Activated B cell treated with CpG ODN at 0.5 μM for 24 hours (primary cell): ENCODE results near the gene SSR1. TPM values are rescaled to one million over a fixed set of nuclear protein-coding genes. Genes with fewer than 3 reads are reported as not detected.
"Not testable (repeated sequence)": the region's sequence is repeated elsewhere in the genome, so short reads cannot be mapped to it uniquely, and the experiment has no call there.

Experiments used
- ATAC-seq: fragments of 200-7000 bp; cut with Tn5 transposase; one replicate; pipeline ENCODE4 v1.10.0; 2021; ENCODE audit warnings: low read depth, mild to moderate bottlenecking, moderate library complexity
- CTCF ChIA-PET: fragments of 350-600 bp; sonication (Branson Sonifier 250); formaldehyde crosslinking; loops from one replicate; lab custom pipeline; 2021; ENCODE audit warnings: antibody characterized with exemption; lab: Charles Lee
- POLR2A ChIA-PET: fragments of 350-600 bp; sonication (Branson Sonifier 250); formaldehyde crosslinking; loops from one replicate; lab custom pipeline; 2021; ENCODE audit warnings: antibody characterized with exemption; lab: Charles Lee
- DNase-seq: peaks from one replicate; pipeline ENCODE4 v3.0.0; 2022
- H3K27ac Mint-ChIP-seq: one replicate; pipeline ENCODE4 v1.8.0; 2020; ENCODE audit warnings: mixed read lengths
- H3K27me3 Mint-ChIP-seq: one replicate; pipeline ENCODE4 v1.8.0; 2021; ENCODE audit warnings: mixed read lengths
- H3K36me3 Mint-ChIP-seq: one replicate; pipeline ENCODE4 v1.8.0; 2021; ENCODE audit warnings: low read depth, mixed read lengths
- H3K4me1 Mint-ChIP-seq: one replicate; pipeline ENCODE4 v1.8.0; 2021; ENCODE audit warnings: mixed read lengths
- H3K4me3 Mint-ChIP-seq: one replicate; pipeline ENCODE4 v1.8.0; 2020; ENCODE audit warnings: mild to moderate bottlenecking, mixed read lengths
- H3K9me3 Mint-ChIP-seq: one replicate; pipeline ENCODE4 v1.8.0; 2020; ENCODE audit warnings: mixed read lengths
- CTCF ChIP-seq: fragments of 200-600 bp; IDR thresholded peaks from one replicate; pipeline ENCODE4 v1.8.0; 2022; ENCODE audit warnings: antibody characterized with exemption, mild to moderate bottlenecking
- intact Hi-C: fragments of 100-400 bp; cut with micrococcal nuclease; formaldehyde crosslinking; loops from one replicate; pipeline ENCODE4 v1.15.1; 2024
- total RNA-seq: library from RNA; stranded (reverse); gene quantifications from 2 replicates; pipeline ENCODE4 v1.2.3, GENCODE V29; 2022

The SSR1 gene
- total RNA-seq = 83.4 and 86.7 TPM in 2 replicates

GRCh38 chr6:7312616-7313504 lies at the start of gene SSR1:
Gene SSR1 (minus strand): TSS chr6:7313199. CDS start chr6:7313120, 79 bp downstream.
- CTCF ChIA-PET = no interaction called here
- DNase-seq (peak; percentile 94), ATAC-seq (peak; percentile 98)
- no peaks in the 10 kb centered on the region for H3K27me3 Mint-ChIP-seq
- peaks cover 32% of the 10 kb centered on the region for H3K36me3 Mint-ChIP-seq
- H3K4me1 Mint-ChIP-seq = peaks cover 39% of the 10 kb centered on the region
- intact Hi-C loops = loop anchor here (1.0 to 5.0 kb wide), 7 partner anchors 11 to 751 kb away; partner anchors contain the start of genes BLOC1S5, CAGE1, RIOK1 and SNRNP48
- no peak for TF ChIP-seq CTCF
- no peaks in the 10 kb centered on the region for H3K9me3 Mint-ChIP-seq
- POLR2A ChIA-PET = interaction anchor here (0.6 to 6.9 kb wide), 10 partner anchors 11 to 279 kb away, joined by 3 to 75 read pairs (median 4); partner anchors contain the start of genes CAGE1, RIOK1 and SNRNP48
- H3K4me3 Mint-ChIP-seq = peak within 1 kb of the TSS; percentile 94
- peak within 1 kb of the TSS; percentile 84 for H3K27ac Mint-ChIP-seq

GRCh38 chr6:7351916-7352315 lies 38.9 kb upstream of the SSR1 start:
- DNase-seq, POLR2A ChIA-PET, ATAC-seq, CTCF ChIA-PET, H3K36me3 Mint-ChIP-seq, H3K9me3 Mint-ChIP-seq, H3K4me3 Mint-ChIP-seq, H3K4me1 Mint-ChIP-seq, intact Hi-C loops, H3K27ac Mint-ChIP-seq: not testable (repeated sequence)
- peaks cover 14% of the 10 kb centered on the region for H3K27me3 Mint-ChIP-seq

- intact Hi-C loops, H3K9me3 Mint-ChIP-seq, ATAC-seq, H3K4me1 Mint-ChIP-seq, H3K4me3 Mint-ChIP-seq, H3K27ac Mint-ChIP-seq, H3K36me3 Mint-ChIP-seq, DNase-seq, POLR2A ChIA-PET: not testable (repeated sequence)
- peaks cover 14% of the 10 kb centered on the region for H3K27me3 Mint-ChIP-seq
- CTCF ChIA-PET = interaction anchor here (1.0 kb wide), 1 partner anchor 9 kb away, joined by 3 read pairs; no protein-coding TSS in a partner anchor
These were observed 37.6 kb upstream of the SSR1 start for GRCh38 chr6:7350591-7350990.

- ATAC-seq, H3K9me3 Mint-ChIP-seq, DNase-seq, H3K27ac Mint-ChIP-seq, H3K36me3 Mint-ChIP-seq, intact Hi-C loops, H3K4me1 Mint-ChIP-seq, H3K4me3 Mint-ChIP-seq, POLR2A ChIA-PET, CTCF ChIA-PET: not testable (repeated sequence)
- peaks cover 22% of the 10 kb centered on the region for H3K27me3 Mint-ChIP-seq
These were observed 34.6 kb upstream of the SSR1 start for GRCh38 chr6:7347551-7347997.

GRCh38 chr6:7344773-7345450 lies 31.9 kb upstream of the SSR1 start:
- ATAC-seq, H3K4me3 Mint-ChIP-seq, H3K4me1 Mint-ChIP-seq, H3K36me3 Mint-ChIP-seq, DNase-seq, H3K27ac Mint-ChIP-seq, intact Hi-C loops, POLR2A ChIA-PET, H3K9me3 Mint-ChIP-seq, CTCF ChIA-PET: not testable (repeated sequence)
- H3K27me3 Mint-ChIP-seq = peaks cover 21% of the 10 kb centered on the region

- CTCF ChIA-PET = no interaction called here
- intact Hi-C loops = no loop called here
- H3K36me3 Mint-ChIP-seq = no peaks in the 10 kb centered on the region
- DNase-seq = no peak
- H3K4me1 Mint-ChIP-seq = no peaks in the 10 kb centered on the region
- peaks cover 24% of the 10 kb centered on the region for H3K27me3 Mint-ChIP-seq
- ATAC-seq = no peak
- no peak for TF ChIP-seq CTCF
- POLR2A ChIA-PET = no interaction called here
- no peak overlapping the region for H3K27ac Mint-ChIP-seq
- H3K4me3 Mint-ChIP-seq = no peak overlapping the region
- no peaks in the 10 kb centered on the region for H3K9me3 Mint-ChIP-seq
These were observed 30.8 kb upstream of the SSR1 start for GRCh38 chr6:7343546-7344475.
